Measurements from ENCODE around the gene SPTA1.

Gene SPTA1

DNA sequence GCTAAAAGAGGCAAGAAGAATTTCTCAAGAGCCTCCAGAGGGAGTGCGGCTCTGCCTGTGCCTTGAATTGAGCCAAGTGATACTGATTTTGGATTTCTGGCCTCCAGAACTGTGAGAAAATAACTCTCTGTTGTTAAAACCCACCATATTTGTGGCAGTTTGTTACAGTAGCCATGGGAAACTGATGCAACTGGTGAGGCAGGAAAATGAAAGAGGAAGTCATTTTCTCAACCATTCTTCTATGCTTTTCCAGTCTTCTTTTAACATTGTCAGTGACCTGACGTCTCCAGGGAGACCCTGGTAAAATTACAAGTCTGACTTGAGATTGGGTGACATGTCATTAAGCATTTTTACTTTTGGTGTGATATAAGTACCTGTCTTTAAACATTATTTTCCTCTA, 121.9 kb downstream of the SPTA1 start:
- DNase-seq: no peak

DNA sequence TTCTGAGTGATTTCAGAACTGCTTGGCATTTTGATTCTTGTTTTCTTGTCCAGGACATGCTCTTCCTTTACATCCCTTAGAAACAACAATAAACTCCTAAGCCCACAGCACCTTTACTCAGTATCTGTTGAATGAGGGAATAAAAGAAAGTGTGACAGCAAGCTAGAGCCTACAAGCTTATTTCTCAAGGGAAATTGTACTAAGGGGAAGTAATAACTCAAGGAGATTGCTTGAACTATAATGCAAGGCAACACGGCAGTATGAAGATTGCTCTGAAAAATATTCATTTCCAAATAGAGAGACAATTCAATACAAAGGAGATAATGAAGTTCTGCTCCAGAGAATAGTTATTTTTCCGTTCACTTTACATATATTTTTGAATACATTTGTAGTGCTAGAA, 122.7 kb downstream of the SPTA1 start:
- DNase-seq: no peak

All from stimulated activated CD4-positive, alpha-beta T cell treated with anti-CD3 and anti-CD28 coated beads, Interleukin-1b, Interleukin-23, amount 100 ng/mL, for 48 hours (primary cell).